ENCODE data around the gene ANKIB1.

DNA sequence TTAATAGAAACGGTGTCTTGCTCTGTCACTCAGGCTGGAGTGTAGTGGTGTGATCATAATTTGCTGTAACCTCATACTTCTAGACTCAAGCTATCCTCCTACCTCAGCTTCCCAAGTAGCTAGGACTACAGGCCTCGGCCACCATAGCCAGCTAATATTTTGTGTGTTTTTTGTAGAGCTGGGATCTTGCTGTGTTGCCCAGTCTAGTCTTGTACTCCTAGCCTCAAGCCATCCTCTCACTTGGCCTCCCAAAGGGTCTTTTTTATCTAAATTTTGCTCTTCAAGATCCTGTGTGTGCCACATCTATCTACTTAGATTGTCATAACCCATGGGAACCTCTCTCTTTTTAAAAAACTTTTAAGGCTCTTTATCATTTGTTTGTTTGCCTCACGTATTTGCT, 50.5 kb downstream of the ANKIB1 start:
- TF ChIP-seq, protein P1, sequence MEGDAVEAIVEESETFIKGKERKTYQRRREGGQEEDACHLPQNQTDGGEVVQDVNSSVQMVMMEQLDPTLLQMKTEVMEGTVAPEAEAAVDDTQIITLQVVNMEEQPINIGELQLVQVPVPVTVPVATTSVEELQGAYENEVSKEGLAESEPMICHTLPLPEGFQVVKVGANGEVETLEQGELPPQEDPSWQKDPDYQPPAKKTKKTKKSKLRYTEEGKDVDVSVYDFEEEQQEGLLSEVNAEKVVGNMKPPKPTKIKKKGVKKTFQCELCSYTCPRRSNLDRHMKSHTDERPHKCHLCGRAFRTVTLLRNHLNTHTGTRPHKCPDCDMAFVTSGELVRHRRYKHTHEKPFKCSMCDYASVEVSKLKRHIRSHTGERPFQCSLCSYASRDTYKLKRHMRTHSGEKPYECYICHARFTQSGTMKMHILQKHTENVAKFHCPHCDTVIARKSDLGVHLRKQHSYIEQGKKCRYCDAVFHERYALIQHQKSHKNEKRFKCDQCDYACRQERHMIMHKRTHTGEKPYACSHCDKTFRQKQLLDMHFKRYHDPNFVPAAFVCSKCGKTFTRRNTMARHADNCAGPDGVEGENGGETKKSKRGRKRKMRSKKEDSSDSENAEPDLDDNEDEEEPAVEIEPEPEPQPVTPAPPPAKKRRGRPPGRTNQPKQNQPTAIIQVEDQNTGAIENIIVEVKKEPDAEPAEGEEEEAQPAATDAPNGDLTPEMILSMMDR (IDR thresholded peaks at IDR 0.05): no peak
- no peak for TF ChIP-seq YY1 (IDR thresholded peaks at IDR 0.05; ENCODE audit: low read depth)
- no peak for TF ChIP-seq POLR2AphosphoS5 (IDR thresholded peaks at IDR 0.05; ENCODE audit: low read depth, low read length)
- TF ChIP-seq, protein P2, sequence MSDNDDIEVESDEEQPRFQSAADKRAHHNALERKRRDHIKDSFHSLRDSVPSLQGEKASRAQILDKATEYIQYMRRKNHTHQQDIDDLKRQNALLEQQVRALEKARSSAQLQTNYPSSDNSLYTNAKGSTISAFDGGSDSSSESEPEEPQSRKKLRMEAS (IDR thresholded peaks at IDR 0.05; ENCODE audit: low read depth): no peak
- no peak for TF ChIP-seq SMC3 (IDR thresholded peaks at IDR 0.05; ENCODE audit: low read depth, low read length)
- TF ChIP-seq ELF1 (IDR thresholded peaks at IDR 0.05): no peak
- no peak for TF ChIP-seq GABPA (IDR thresholded peaks at IDR 0.05; ENCODE audit: low read depth)
- no peak for TF ChIP-seq EZH2phosphoT487 (IDR thresholded peaks at IDR 0.05; ENCODE audit: borderline replicate concordance, low read depth)
